ENCODE data around the gene HECTD3. TPM values are rescaled to one million over a fixed set of nuclear protein-coding genes. Genes with fewer than 3 reads are reported as not detected.

The HECTD3 gene
- total and polyA plus RNA-seq, 4 donors = 15.9 to 32.9 (median 24.2) TPM

- Histone ChIP-seq H3K27me3 (ENCODE audit: control insufficient read depth in 4 of 4, insufficient read depth in 4 of 4, low read length in 3 of 4) (no peaks in the 10 kb centered on the region), H3K36me3 (ENCODE audit: control insufficient read depth in 4 of 4, insufficient read depth in 3 of 4, low read depth in 1 of 4, low read length in 3 of 4) (peaks cover 0 to 7% (median 1%) of the 10 kb centered on the region in 4 donors), H3K9me3 (ENCODE audit: control insufficient read depth in 4 of 4, low read length in 3 of 4) (no peaks in the 10 kb centered on the region), H3K9ac (ENCODE audit: low read depth in 1 of 2, low read length in 2 of 2) (no peak overlapping the region), H3K27ac (ENCODE audit: low read depth in 1 of 2, low read length in 2 of 2) (no peak overlapping the region), H3K4me1 (ENCODE audit: control insufficient read depth in 4 of 4, insufficient read depth in 4 of 4, low read length in 3 of 4) (peaks cover 6 to 41% (median 28%) of the 10 kb centered on the region in 4 donors), H3K4me3 (ENCODE audit: low read depth in 1 of 3, low read length in 3 of 3) (no peak overlapping the region)
- 90% methylated on average over 2 of the region's 2 CpGs for WGBS
- TF ChIP-seq HNF4A (conservative IDR thresholded peaks at IDR 0.05) (no peak), ATF3 (IDR thresholded peaks at IDR 0.05) (no peak), MAX (IDR thresholded peaks at IDR 0.05) (no peak), RXRA (IDR thresholded peaks at IDR 0.05) (no peak), FOXA2 (IDR thresholded peaks at IDR 0.05) (no peak), FOXA1 (IDR thresholded peaks at IDR 0.05) (no peak), GABPA (IDR thresholded peaks at IDR 0.05 in 1 of 2, conservative IDR thresholded peaks at IDR 0.05 in 1 of 2) (no peak), YY1 (IDR thresholded peaks at IDR 0.05) (no peak), CTCF (IDR thresholded peaks at IDR 0.05; ENCODE audit: low read depth, low read length, missing input control) (no peak), JUND (IDR thresholded peaks at IDR 0.05) (no peak), SP1 (IDR thresholded peaks at IDR 0.05) (no peak), REST (IDR thresholded peaks at IDR 0.05) (no peak), RAD21 (IDR thresholded peaks at IDR 0.05) (no peak), TAF1 (conservative IDR thresholded peaks at IDR 0.05) (no peak), ZBTB33 (IDR thresholded peaks at IDR 0.05) (no peak)
- no peak for DNase-seq (ENCODE audit: low spot score)
These were observed 5.1 kb upstream of the HECTD3 start for GRCh38 chr1:45016090-45016697.

GRCh38 chr1:45015683-45016082, 4.6 kb upstream of the HECTD3 start:
- no peak overlapping the region for H3K27ac ChIP-seq (ENCODE audit: low read depth in 1 of 2, low read length in 2 of 2)
- WGBS = 78% methylated on average over 2 of the region's 2 CpGs
- no peak overlapping the region for H3K4me3 ChIP-seq (ENCODE audit: low read depth in 1 of 3, low read length in 3 of 3)
- H3K27me3 ChIP-seq (ENCODE audit: control insufficient read depth in 4 of 4, insufficient read depth in 4 of 4, low read length in 3 of 4) = no peaks in the 10 kb centered on the region
- peaks cover 6 to 41% (median 28%) of the 10 kb centered on the region in 4 donors for H3K4me1 ChIP-seq (ENCODE audit: control insufficient read depth in 4 of 4, insufficient read depth in 4 of 4, low read length in 3 of 4)
- H3K9me3 ChIP-seq (ENCODE audit: control insufficient read depth in 4 of 4, low read length in 3 of 4) = no peaks in the 10 kb centered on the region
- TF ChIP-seq GABPA (IDR thresholded peaks at IDR 0.05 in 1 of 2, conservative IDR thresholded peaks at IDR 0.05 in 1 of 2) (no peak), SP1 (IDR thresholded peaks at IDR 0.05) (no peak)
- no peak for DNase-seq (ENCODE audit: low spot score)
- no peak overlapping the region for H3K9ac ChIP-seq (ENCODE audit: low read depth in 1 of 2, low read length in 2 of 2)
- H3K36me3 ChIP-seq (ENCODE audit: control insufficient read depth in 4 of 4, insufficient read depth in 3 of 4, low read depth in 1 of 4, low read length in 3 of 4) = peaks cover 0 to 7% (median 1%) of the 10 kb centered on the region in 4 donors

Data from liver (tissue), 9 donors.